PC-3 (cell line): ENCODE measurements around the gene TMEM250. TPM values are rescaled to one million over a fixed set of nuclear protein-coding genes. Genes with fewer than 3 reads are reported as not detected.

ENCODE experiments used
- ATAC-seq: fragments of 200-7000 bp; cut with Tn5 transposase; 2 replicates; pipeline ENCODE4 v1.9.1; 2020; ENCODE audit warnings: mild to moderate bottlenecking, moderate library complexity
- BruUV-seq: library from RNA; stranded (reverse); fragments of 400-500 nt; replicated peaks from 2 replicates; lab custom pipeline; 2021; lab: Mats Ljungman, UMichigan
- CTCF ChIA-PET: fragments of 300-600 bp; sonication (Branson Sonifier 250); formaldehyde crosslinking; loops from one replicate; lab custom pipeline; 2022; ENCODE audit warnings: antibody characterized with exemption; lab: Charles Lee
- POLR2A ChIA-PET: fragments of 300-600 bp; sonication (Branson Sonifier 250); formaldehyde crosslinking; loops from one replicate; lab custom pipeline; 2022; ENCODE audit warnings: antibody characterized with exemption; ENCODE audit not compliant: unreplicated experiment; lab: Charles Lee
- DNase-seq: peaks from one replicate; pipeline ENCODE4 v3.0.0-alpha.2; 2015
- H2AFZ ChIP-seq: fragments of 300-600 bp; sonication (generic); 2 replicates; pipeline ENCODE4 v1.6.0; 2016; ENCODE audit warnings: antibody characterized with exemption, low read length
- H3F3A ChIP-seq: fragments of 300-600 bp; sonication (generic); one replicate; pipeline ENCODE4 v1.6.0; 2017; ENCODE audit warnings: antibody characterized with exemption, low read length, control low read depth, mild to moderate bottlenecking; ENCODE audit not compliant: unreplicated experiment
- H3K27ac ChIP-seq: fragments of 300-600 bp; sonication (generic); 2 replicates; pipeline ENCODE4 v1.5.1; 2016; ENCODE audit warnings: mild to moderate bottlenecking, low read length
- H3K27me3 ChIP-seq: fragments of 300-600 bp; sonication (generic); 2 replicates; pipeline ENCODE4 v1.6.1; 2016; ENCODE audit warnings: low read length, mixed read lengths
- H3K36me3 ChIP-seq: fragments of 300-600 bp; sonication (generic); 2 replicates; pipeline ENCODE4 v1.6.1; 2016; ENCODE audit warnings: low read depth, mixed run types, low read length, mixed read lengths
- H3K4me1 ChIP-seq: fragments of 300-600 bp; sonication (generic); 2 replicates; pipeline ENCODE4 v1.5.1; 2016; ENCODE audit warnings: low read length; ENCODE audit not compliant: insufficient read depth
- H3K4me2 ChIP-seq: fragments of 300-600 bp; sonication (generic); 2 replicates; pipeline ENCODE4 v1.6.0; 2016; ENCODE audit warnings: low read length
- H3K4me3 ChIP-seq: fragments of 300-600 bp; sonication (generic); 2 replicates; pipeline ENCODE4 v1.5.1; 2016; ENCODE audit warnings: mild to moderate bottlenecking, low read length, mixed read lengths
- H3K79me2 ChIP-seq: fragments of 300-600 bp; sonication (generic); 2 replicates; pipeline ENCODE4 v1.6.1; 2017; ENCODE audit warnings: low read length, mixed read lengths
- H3K9ac ChIP-seq: fragments of 300-600 bp; sonication (generic); 2 replicates; pipeline ENCODE4 v1.6.0; 2016; ENCODE audit warnings: mild to moderate bottlenecking, low read length
- H3K9me2 ChIP-seq: fragments of 300-600 bp; sonication (generic); replicated peaks from 2 replicates; pipeline ENCODE4 v1.6.1; 2016; ENCODE audit warnings: mixed run types, low read length, mixed read lengths
- H3K9me3 ChIP-seq: fragments of 300-600 bp; sonication (generic); 2 replicates; pipeline ENCODE4 v1.6.1; 2016; ENCODE audit warnings: low read length, mixed read lengths
- H4K20me1 ChIP-seq: fragments of 300-600 bp; sonication (generic); 2 replicates; pipeline ENCODE4 v1.6.1; 2016; ENCODE audit warnings: low read length, mixed read lengths
- CTCF ChIP-seq: fragments of 300-600 bp; sonication (generic); conservative IDR thresholded peaks from 2 replicates; pipeline ENCODE4 v1.5.1; 2017; ENCODE audit warnings: antibody characterized with exemption, low read depth, mild to moderate bottlenecking, low read length
- EZH2 ChIP-seq: fragments of 300-600 bp; sonication (generic); IDR thresholded peaks from one replicate; pipeline ENCODE4 v1.6.1; 2017; ENCODE audit warnings: antibody characterized with exemption, mild to moderate bottlenecking, low read length; ENCODE audit not compliant: unreplicated experiment
- EZH2phosphoT487 ChIP-seq: fragments of 300-600 bp; sonication (generic); IDR thresholded peaks from 2 replicates; pipeline ENCODE4 v1.6.1; 2018; ENCODE audit warnings: mild to moderate bottlenecking, antibody characterized with exemption, low read length, borderline replicate concordance
- intact Hi-C: fragments of 100-400 bp; cut with micrococcal nuclease; formaldehyde crosslinking; loops from 2 replicates; pipeline ENCODE4 v1.9.0; 2023
- total RNA-seq: library from RNA; depleted of rRNA; stranded (reverse); fragments of >200 nt; gene quantifications from 2 replicates; pipeline ENCODE4 v1.2.3, GENCODE V29; 2014

Gene TMEM250
- total RNA-seq, 1 experiment from 2014 or later: 64.7 TPM

- Histone ChIP-seq H3K9me3 (no peaks in the 10 kb centered on the region), H3K4me3 (no peak overlapping the region), H4K20me1 (no peaks in the 10 kb centered on the region), H3K9me2 (no peaks in the 10 kb centered on the region), H2AFZ (no peak overlapping the region), H3K36me3 (no peaks in the 10 kb centered on the region), H3K79me2 (no peaks in the 10 kb centered on the region), H3K4me1 (no peaks in the 10 kb centered on the region), H3F3A (no peaks in the 10 kb centered on the region), H3K9ac (no peak overlapping the region), H3K27ac (no peak overlapping the region), H3K27me3 (no peaks in the 10 kb centered on the region), H3K4me2 (no peak overlapping the region)
- intact Hi-C loops: no loop called here
- no peak for ATAC-seq
- TF ChIP-seq CTCF (no peak), EZH2 (no peak), EZH2phosphoT487 (no peak)
- no TSS peak for BruUV-seq
- no peak for DNase-seq
- POLR2A ChIA-PET: no interaction called here
- CTCF ChIA-PET: no interaction called here
These were observed 36.9 kb upstream of the TMEM250 start for GRCh38 chr9:136155576-136155975.

GRCh38 chr9:136154943-136155342 is 36.3 kb upstream of the TMEM250 start:
- CTCF ChIA-PET: no interaction called here
- no peaks in the 10 kb centered on the region for H3K9me2 ChIP-seq
- no peaks in the 10 kb centered on the region for H3K27me3 ChIP-seq
- intact Hi-C loops: no loop called here
- H3K4me1 ChIP-seq: no peaks in the 10 kb centered on the region
- no peaks in the 10 kb centered on the region for H3F3A ChIP-seq
- no peaks in the 10 kb centered on the region for H3K36me3 ChIP-seq
- H2AFZ ChIP-seq: no peak overlapping the region
- H3K4me3 ChIP-seq: no peak overlapping the region
- no peak overlapping the region for H3K4me2 ChIP-seq
- BruUV-seq: no TSS peak
- H4K20me1 ChIP-seq: no peaks in the 10 kb centered on the region
- TF ChIP-seq EZH2phosphoT487 (no peak), EZH2 (no peak), CTCF (no peak)
- no peak overlapping the region for H3K27ac ChIP-seq
- POLR2A ChIA-PET: no interaction called here
- no peaks in the 10 kb centered on the region for H3K79me2 ChIP-seq
- DNase-seq (no peak), ATAC-seq (no peak)
- H3K9ac ChIP-seq: no peak overlapping the region
- H3K9me3 ChIP-seq: no peaks in the 10 kb centered on the region

GRCh38 chr9:136153381-136154065 is 34.8 kb upstream of the TMEM250 start:
- no peaks in the 10 kb centered on the region for H3K9me3 ChIP-seq
- no TSS peak for BruUV-seq
- H3K4me2 ChIP-seq: no peak overlapping the region
- no peak overlapping the region for H3K4me3 ChIP-seq
- intact Hi-C loops: no loop called here
- DNase-seq (no peak), ATAC-seq (no peak)
- H3K27me3 ChIP-seq: no peaks in the 10 kb centered on the region
- H3K4me1 ChIP-seq: no peaks in the 10 kb centered on the region
- POLR2A ChIA-PET: no interaction called here
- H4K20me1 ChIP-seq: no peaks in the 10 kb centered on the region
- CTCF ChIA-PET: no interaction called here
- H3K79me2 ChIP-seq: no peaks in the 10 kb centered on the region
- H3F3A ChIP-seq: no peaks in the 10 kb centered on the region
- H3K9ac ChIP-seq: no peak overlapping the region
- no peak overlapping the region for H3K27ac ChIP-seq
- no peak for TF ChIP-seq EZH2phosphoT487
- TF ChIP-seq CTCF: no peak
- no peak for TF ChIP-seq EZH2
- H2AFZ ChIP-seq: no peak overlapping the region
- no peaks in the 10 kb centered on the region for H3K9me2 ChIP-seq
- no peaks in the 10 kb centered on the region for H3K36me3 ChIP-seq
